ENCODE results near the gene RIC3.

- no peak for TF ChIP-seq CTCF (IDR thresholded peaks at IDR 0.05; ENCODE audit: borderline replicate concordance, extremely low read depth, low read length, poor library complexity, severe bottlenecking)
- no peak for TF ChIP-seq EZH2 (IDR thresholded peaks at IDR 0.05; ENCODE audit: borderline replicate concordance, low read depth, low read length, severe bottlenecking)
Observed at GRCh38 chr11:8110396-8110795, 58.4 kb downstream of the RIC3 start.

Data from DND-41 (cell line).